CD4-positive, CD25-positive, alpha-beta regulatory T cell (primary cell): Measurements from ENCODE around the gene SLC25A23. TPM values are rescaled to one million over a fixed set of nuclear protein-coding genes. Genes with fewer than 3 reads are reported as not detected.

Experiments
- ATAC-seq, 2 donors: fragments of 150-1000 bp; cut with Tn5 transposase; one replicate each; pipeline ENCODE4 v1.10.0; 2021; ENCODE audit warnings: low read depth in 2 of 2, moderate number of reproducible peaks in 2 of 2, moderate library complexity in 1 of 2
- DNase-seq, 3 donors: peaks; one replicate each; pipeline versions ENCODE4 v3.0.0 to v3.0.0-alpha.2; 2012 to 2022; ENCODE audit warnings: mixed read lengths in 1 of 3
- H3K27ac ChIP-seq: one replicate; pipeline ENCODE4 v1.7.0; 2013; ENCODE audit warnings: mild to moderate bottlenecking, low read length; ENCODE audit not compliant: insufficient read depth, poor library complexity, severe bottlenecking
- H3K27me3 ChIP-seq: one replicate; pipeline ENCODE4 v1.7.0; 2013; ENCODE audit warnings: low read length; ENCODE audit not compliant: control insufficient read depth, insufficient read depth
- H3K36me3 ChIP-seq: one replicate; pipeline ENCODE4 v1.7.0; 2013; ENCODE audit warnings: mild to moderate bottlenecking, low read length, moderate library complexity; ENCODE audit not compliant: control insufficient read depth, insufficient read depth
- H3K4me1 ChIP-seq: 2 replicates; pipeline ENCODE4 v1.7.0; 2013; ENCODE audit warnings: mild to moderate bottlenecking, low read length; ENCODE audit not compliant: insufficient read depth, control insufficient read depth, poor library complexity, severe bottlenecking
- H3K4me3 ChIP-seq: one replicate; pipeline ENCODE4 v1.7.0; 2013; ENCODE audit warnings: low read depth, mild to moderate bottlenecking, low read length, moderate library complexity
- H3K9me3 ChIP-seq, 2 experiments: 1 replicate in 1 of 2; 2 replicates in 1 of 2; pipeline ENCODE4 v1.7.0; 2013; ENCODE audit warnings: low read length in 2 of 2, mild to moderate bottlenecking in 1 of 2, moderate library complexity in 1 of 2; ENCODE audit not compliant: control insufficient read depth in 2 of 2
- H3K27ac Mint-ChIP-seq, 3 donors: one replicate each; pipeline ENCODE4 v1.8.0; 2020 to 2022; ENCODE audit warnings: mild to moderate bottlenecking in 3 of 3, mixed read lengths in 3 of 3, moderate library complexity in 2 of 3
- H3K27me3 Mint-ChIP-seq: one replicate; pipeline ENCODE4 v1.8.0; 2022; ENCODE audit warnings: mild to moderate bottlenecking, mixed read lengths
- H3K36me3 Mint-ChIP-seq: one replicate; pipeline ENCODE4 v1.8.0; 2020; ENCODE audit warnings: mixed read lengths
- H3K4me1 Mint-ChIP-seq, 4 donors: one replicate each; pipeline ENCODE4 v1.8.0; 2020 to 2022; ENCODE audit warnings: mixed read lengths in 4 of 4, mild to moderate bottlenecking in 1 of 4
- H3K4me3 Mint-ChIP-seq, 4 donors: one replicate each; pipeline ENCODE4 v1.8.0; 2020 to 2022; ENCODE audit warnings: mild to moderate bottlenecking in 4 of 4, mixed read lengths in 4 of 4, moderate library complexity in 3 of 4
- H3K9me3 Mint-ChIP-seq, 7 donors: one replicate each; pipeline ENCODE4 v1.8.0; 2020 to 2022; ENCODE audit warnings: mixed read lengths in 7 of 7, mild to moderate bottlenecking in 3 of 7, moderate library complexity in 2 of 7
- polyA plus RNA-seq, 4 donors: library from polyadenylated mRNA; unstranded; fragments of 300-500 nt; fragmentation: Illumina TruSeq; gene quantifications; one replicate each; pipeline ENCODE4 v1.2.3, GENCODE V29; 2021
- total RNA-seq: library from RNA; stranded (reverse); gene quantifications from one replicate; pipeline ENCODE4 v1.2.3, GENCODE V29; 2022

Gene SLC25A23
- total and polyA plus RNA-seq, 5 donors from 2014 or later = 6.6 to 14.7 (median 10.9) TPM

DNA sequence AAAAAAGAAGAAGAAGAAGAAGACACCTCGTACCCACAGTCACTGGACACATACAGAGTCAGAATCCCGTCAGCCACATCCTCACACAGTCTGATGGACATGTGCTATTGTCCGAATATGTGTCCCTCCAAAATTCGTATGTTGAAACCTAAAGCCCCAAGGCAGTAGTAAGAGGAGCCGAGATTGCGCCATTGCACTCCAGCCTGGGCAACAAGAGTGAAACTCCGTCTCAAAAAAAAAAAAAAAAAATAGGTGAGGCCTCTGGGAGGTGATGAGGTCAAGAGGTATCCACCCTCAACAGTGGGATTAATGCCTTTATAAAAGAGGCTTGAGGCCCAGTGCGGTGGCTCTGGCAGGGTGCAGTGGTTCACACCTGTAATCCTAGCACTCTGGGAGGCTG, 24.6 kb upstream of the SLC25A23 start:
- no peak for DNase-seq
- H3K27ac Mint-ChIP-seq = no peak overlapping the region

DNA sequence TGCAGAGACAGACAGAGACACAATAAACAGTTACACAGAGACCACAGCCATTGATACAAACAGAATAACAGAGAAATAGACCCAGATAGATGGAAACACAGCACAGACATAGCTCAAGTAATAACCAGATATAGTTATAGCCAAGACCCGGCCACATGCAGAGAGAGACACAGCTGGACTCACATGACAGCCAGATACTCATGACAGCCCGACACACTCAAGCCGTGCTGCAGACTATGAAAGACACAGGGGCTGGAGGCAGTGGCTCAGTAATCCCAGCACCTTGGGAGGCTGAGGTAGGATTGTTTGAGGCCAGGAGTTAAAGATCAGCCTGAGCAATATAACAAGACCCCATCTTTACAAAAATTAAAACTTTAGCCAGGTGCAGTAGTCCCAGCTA, 23.6 kb upstream of the SLC25A23 start:
- Mint-ChIP-seq H3K36me3 (peaks cover 4% of the 10 kb centered on the region), H3K4me1 (peaks cover 0 to 44% (median 23%) of the 10 kb centered on the region in 4 donors), H3K27ac (peak overlapping the region; percentile 91 to 99 (median 99)), H3K9me3 (no peaks in the 10 kb centered on the region), H3K27me3 (no peaks in the 10 kb centered on the region), H3K4me3 (peak overlapping the region; percentile 57 to 100 (median 80))
- Histone ChIP-seq H3K4me1 (peaks cover 24% of the 10 kb centered on the region), H3K27me3 (no peaks in the 10 kb centered on the region), H3K36me3 (peaks cover 7% of the 10 kb centered on the region), H3K27ac (no peak overlapping the region), H3K4me3 (no peak overlapping the region), H3K9me3 (no peaks in the 10 kb centered on the region)
- ATAC-seq (no peak), DNase-seq (no peak)

More for the DNA sequence above, 24.6 kb upstream of the SLC25A23 start:
- Histone ChIP-seq H3K27ac (no peak overlapping the region), H3K27me3 (no peaks in the 10 kb centered on the region), H3K4me3 (no peak overlapping the region), H3K36me3 (peaks cover 3% of the 10 kb centered on the region), H3K9me3 (no peaks in the 10 kb centered on the region), H3K4me1 (peaks cover 24% of the 10 kb centered on the region)
- Mint-ChIP-seq H3K36me3 (peaks cover 4% of the 10 kb centered on the region), H3K4me3 (peak overlapping the region in 1 of 4 donors; percentile 84), H3K9me3 (no peaks in the 10 kb centered on the region), H3K4me1 (peaks cover 0 to 42% (median 24%) of the 10 kb centered on the region in 4 donors), H3K27me3 (no peaks in the 10 kb centered on the region)
- no peak for ATAC-seq

- H3K9me3 ChIP-seq = no peaks in the 10 kb centered on the region
- peaks cover 0 to 44% (median 23%) of the 10 kb centered on the region in 4 donors for H3K4me1 Mint-ChIP-seq
- ATAC-seq (no peak), DNase-seq (no peak)
- H3K36me3 Mint-ChIP-seq = peaks cover 4% of the 10 kb centered on the region
- peaks cover 7% of the 10 kb centered on the region for H3K36me3 ChIP-seq
- peaks cover 24% of the 10 kb centered on the region for H3K4me1 ChIP-seq
- peak overlapping the region; percentile 95 to 100 (median 98) for H3K4me3 Mint-ChIP-seq
- H3K9me3 Mint-ChIP-seq = no peaks in the 10 kb centered on the region
- peak overlapping the region; percentile 90 for H3K4me3 ChIP-seq
- H3K27ac Mint-ChIP-seq = peak overlapping the region; percentile 92 to 99 (median 99)
- peak overlapping the region; percentile 84 for H3K27ac ChIP-seq
- H3K27me3 Mint-ChIP-seq = no peaks in the 10 kb centered on the region
- H3K27me3 ChIP-seq = no peaks in the 10 kb centered on the region
These were observed 22.7 kb upstream of the SLC25A23 start for GRCh38 chr19:6482343-6482686.

GRCh38 chr19:6481541-6482342, 22.1 kb upstream of the SLC25A23 start, which contains the start of gene DENND1C:
TSS of gene DENND1C (minus strand) at chr19:6481787. CDS start at chr19:6481695, 92 bp downstream.
- Mint-ChIP-seq H3K4me1 (peaks cover 0 to 44% (median 23%) of the 10 kb centered on the region in 4 donors), H3K36me3 (peaks cover 4% of the 10 kb centered on the region), H3K27me3 (no peaks in the 10 kb centered on the region), H3K9me3 (no peaks in the 10 kb centered on the region), H3K27ac (peak within 1 kb of the TSS; percentile 92 to 99 (median 99)), H3K4me3 (peak within 1 kb of the TSS; percentile 95 to 100 (median 98))
- Histone ChIP-seq H3K27ac (peak within 1 kb of the TSS; percentile 84), H3K9me3 (no peaks in the 10 kb centered on the region), H3K4me1 (peaks cover 24% of the 10 kb centered on the region), H3K36me3 (peaks cover 13% of the 10 kb centered on the region), H3K4me3 (peak within 1 kb of the TSS; percentile 90), H3K27me3 (no peaks in the 10 kb centered on the region)
- ATAC-seq = peak; percentile 92 to 94
- peak; percentile 34 to 89 (median 69) for DNase-seq

- peak overlapping the region; percentile 90 for H3K4me3 ChIP-seq
- Mint-ChIP-seq H3K27me3 (no peaks in the 10 kb centered on the region), H3K27ac (peak overlapping the region; percentile 92 to 99 (median 99)), H3K4me3 (peak overlapping the region; percentile 95 to 100 (median 98)), H3K36me3 (peaks cover 4% of the 10 kb centered on the region), H3K9me3 (no peaks in the 10 kb centered on the region), H3K4me1 (peaks cover 0 to 44% (median 23%) of the 10 kb centered on the region in 4 donors)
- peaks cover 24% of the 10 kb centered on the region for H3K4me1 ChIP-seq
- ATAC-seq = peak; percentile 2 to 21
- H3K36me3 ChIP-seq = peaks cover 21% of the 10 kb centered on the region
- peak in 1 of 3 donors; percentile 46 for DNase-seq
- H3K9me3 ChIP-seq = no peaks in the 10 kb centered on the region
- no peaks in the 10 kb centered on the region for H3K27me3 ChIP-seq
- H3K27ac ChIP-seq = peak overlapping the region; percentile 84
These were observed 21.3 kb upstream of the SLC25A23 start for GRCh38 chr19:6480848-6481415.

DNA sequence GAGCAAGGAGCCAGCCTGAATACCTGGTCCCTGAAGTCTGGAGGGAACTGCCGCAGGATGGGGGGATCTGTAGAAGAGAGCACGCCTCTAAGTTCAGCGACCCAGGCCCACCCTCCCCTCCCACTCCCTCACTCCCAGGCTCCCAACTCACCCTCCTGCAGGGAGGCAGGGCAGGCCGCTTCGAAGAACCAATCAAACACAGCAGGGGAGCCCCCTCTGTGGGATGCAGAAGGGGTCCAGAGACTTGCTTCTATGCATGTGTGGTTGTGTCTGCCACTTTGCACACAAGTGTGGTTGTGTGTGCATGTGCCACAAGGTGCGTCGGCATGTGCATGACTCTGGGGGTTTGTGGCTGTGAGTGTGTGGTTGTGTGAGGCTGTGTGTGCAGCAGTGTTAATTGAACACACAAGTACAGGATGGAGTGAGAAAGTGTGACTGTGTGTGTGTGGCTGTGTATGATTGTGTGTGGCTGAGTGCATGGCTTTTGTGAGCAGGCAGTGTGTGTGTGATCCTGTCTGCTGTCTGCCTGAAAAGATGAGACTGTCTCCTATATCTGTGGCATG, 20.3 kb upstream of the SLC25A23 start:
- H3K27ac Mint-ChIP-seq = peak overlapping the region; percentile 92 to 99 (median 99)
- peak overlapping the region; percentile 95 to 100 (median 98) for H3K4me3 Mint-ChIP-seq
- peaks cover 4% of the 10 kb centered on the region for H3K36me3 Mint-ChIP-seq
- Histone ChIP-seq H3K36me3 (peaks cover 31% of the 10 kb centered on the region), H3K9me3 (no peaks in the 10 kb centered on the region), H3K4me3 (peak overlapping the region; percentile 26), H3K27me3 (no peaks in the 10 kb centered on the region), H3K27ac (peak overlapping the region; percentile 14), H3K4me1 (peaks cover 24% of the 10 kb centered on the region)
- H3K27me3 Mint-ChIP-seq = no peaks in the 10 kb centered on the region
- DNase-seq = no peak
- no peak for ATAC-seq
- H3K4me1 Mint-ChIP-seq = peaks cover 0 to 46% (median 23%) of the 10 kb centered on the region in 4 donors
- no peaks in the 10 kb centered on the region for H3K9me3 Mint-ChIP-seq

DNA sequence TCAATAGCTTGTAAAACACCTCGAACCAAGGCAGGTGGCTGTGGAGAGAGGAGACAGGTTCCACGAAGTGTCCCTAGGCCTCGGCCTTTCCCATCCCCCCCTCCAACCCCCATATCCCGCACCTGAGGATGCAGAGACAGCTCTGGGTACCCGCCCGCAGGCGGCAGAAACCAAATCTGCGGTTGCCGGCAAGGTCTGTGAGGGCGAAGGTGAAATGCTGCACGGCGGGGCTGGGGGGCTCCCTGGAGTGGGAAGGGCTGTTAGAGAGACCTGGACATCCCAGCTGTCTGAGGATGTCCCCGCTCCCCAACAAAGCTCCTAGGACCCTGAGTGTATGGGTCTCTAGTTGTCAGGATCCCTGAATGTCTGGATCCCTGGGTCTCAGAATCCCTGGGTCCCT, 19.2 kb upstream of the SLC25A23 start:
- Mint-ChIP-seq H3K4me3 (no peak overlapping the region), H3K27me3 (no peaks in the 10 kb centered on the region), H3K9me3 (no peaks in the 10 kb centered on the region), H3K4me1 (peaks cover 0 to 46% (median 23%) of the 10 kb centered on the region in 4 donors), H3K27ac (peak overlapping the region in 1 of 3 donors; percentile 99), H3K36me3 (peaks cover 10% of the 10 kb centered on the region)
- Histone ChIP-seq H3K4me3 (no peak overlapping the region), H3K27ac (peak overlapping the region; percentile 8), H3K27me3 (no peaks in the 10 kb centered on the region), H3K9me3 (no peaks in the 10 kb centered on the region), H3K4me1 (peaks cover 24% of the 10 kb centered on the region), H3K36me3 (peaks cover 40% of the 10 kb centered on the region)
- no peak for ATAC-seq
- no peak for DNase-seq
